Right renal cortex interstitium (tissue), 3 donors: ENCODE results near the gene ZGPAT. TPM values are rescaled to one million over a fixed set of nuclear protein-coding genes. Genes with fewer than 3 reads are reported as not detected.

Experiments used
- DNase-seq, 3 donors: peaks; one replicate each; pipeline ENCODE4 v3.0.0-alpha.2; 2013; ENCODE audit warnings: low read depth in 3 of 3, low spot score in 2 of 3
- polyA plus RNA-seq, 3 donors: library from polyadenylated mRNA; unstranded; fragments of 120-200 nt; gene quantifications; one replicate each; pipeline ENCODE4 v1.2.1, GENCODE V29; 2013; ENCODE audit not compliant: insufficient read length in 3 of 3

The ZGPAT gene
- polyA plus RNA-seq, 3 donors = 14.9 to 15.7 (median 15.0) TPM

- no peak for DNase-seq
Measured at GRCh38 chr20:63732118-63733095, 24.6 kb downstream of the ZGPAT start.

DNA sequence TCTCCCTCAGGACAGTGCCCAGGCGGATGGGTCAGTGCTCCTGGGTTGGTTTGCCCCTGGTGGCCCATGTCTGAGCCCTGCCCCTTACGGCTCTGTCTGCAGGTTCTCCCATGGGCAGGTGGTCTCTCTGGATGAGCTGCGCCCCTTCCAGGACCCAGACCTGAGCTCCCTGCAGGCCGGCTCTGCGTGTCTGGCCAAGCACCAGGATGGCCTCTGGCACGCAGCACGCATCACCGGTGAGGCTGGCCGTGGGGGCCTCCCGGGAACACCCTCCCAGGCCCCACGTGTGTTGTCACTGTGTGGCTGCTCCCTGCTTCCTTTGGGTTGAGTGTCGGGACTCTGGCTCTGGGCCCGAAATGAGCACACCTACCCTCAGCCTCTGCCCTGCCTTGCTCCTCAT is 25.3 kb downstream of the ZGPAT start:
- no peak for DNase-seq

GRCh38 chr20:63733579-63734081 is 25.8 kb downstream of the ZGPAT start:
- DNase-seq = no peak

- no peak for DNase-seq
Measured at GRCh38 chr20:63734111-63734945, 26.5 kb downstream of the ZGPAT start.

DNA sequence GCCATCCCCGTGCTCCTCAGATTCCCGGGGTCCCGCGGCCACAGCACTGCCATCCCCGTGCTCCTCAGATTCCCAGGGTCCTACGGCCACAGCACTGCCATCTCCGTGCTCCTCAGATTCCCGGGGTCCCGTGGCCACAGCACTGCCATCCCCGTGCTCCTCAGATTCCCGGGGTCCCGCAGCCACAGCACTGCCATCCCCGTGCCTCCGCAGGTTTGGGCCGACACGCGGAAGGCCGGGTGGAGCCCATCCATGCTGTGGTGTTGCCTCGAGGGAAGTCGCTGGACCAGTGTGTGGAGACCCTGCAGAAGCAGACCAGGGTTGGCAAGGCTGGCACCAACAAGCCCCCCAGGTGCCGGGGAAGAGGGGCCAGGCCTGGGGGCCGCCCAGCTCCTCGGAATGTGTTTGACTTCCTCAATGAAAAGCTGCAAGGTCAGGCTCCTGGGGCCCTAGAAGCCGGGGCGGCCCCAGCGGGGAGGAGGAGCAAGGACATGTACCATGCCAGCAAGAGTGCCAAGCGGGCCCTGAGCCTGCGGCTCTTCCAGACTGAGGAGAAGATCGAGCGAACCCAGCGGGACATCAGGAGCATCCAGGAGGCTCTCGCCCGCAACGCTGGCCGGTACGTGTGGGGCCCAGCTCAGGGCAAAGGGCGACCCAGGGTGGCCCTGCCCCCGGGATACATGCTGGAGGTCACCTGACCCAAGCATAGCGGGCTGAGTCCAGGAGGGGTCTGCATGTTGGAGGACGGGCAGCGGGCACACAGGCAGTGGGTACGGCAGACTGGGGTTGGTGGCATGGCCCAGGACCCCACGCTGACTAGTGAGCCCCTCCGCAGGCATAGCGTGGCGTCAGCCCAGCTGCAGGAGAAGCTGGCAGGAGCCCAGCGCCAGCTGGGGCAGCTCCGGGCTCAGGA is 27.4 kb downstream of the ZGPAT start:
- no peak for DNase-seq

DNA sequence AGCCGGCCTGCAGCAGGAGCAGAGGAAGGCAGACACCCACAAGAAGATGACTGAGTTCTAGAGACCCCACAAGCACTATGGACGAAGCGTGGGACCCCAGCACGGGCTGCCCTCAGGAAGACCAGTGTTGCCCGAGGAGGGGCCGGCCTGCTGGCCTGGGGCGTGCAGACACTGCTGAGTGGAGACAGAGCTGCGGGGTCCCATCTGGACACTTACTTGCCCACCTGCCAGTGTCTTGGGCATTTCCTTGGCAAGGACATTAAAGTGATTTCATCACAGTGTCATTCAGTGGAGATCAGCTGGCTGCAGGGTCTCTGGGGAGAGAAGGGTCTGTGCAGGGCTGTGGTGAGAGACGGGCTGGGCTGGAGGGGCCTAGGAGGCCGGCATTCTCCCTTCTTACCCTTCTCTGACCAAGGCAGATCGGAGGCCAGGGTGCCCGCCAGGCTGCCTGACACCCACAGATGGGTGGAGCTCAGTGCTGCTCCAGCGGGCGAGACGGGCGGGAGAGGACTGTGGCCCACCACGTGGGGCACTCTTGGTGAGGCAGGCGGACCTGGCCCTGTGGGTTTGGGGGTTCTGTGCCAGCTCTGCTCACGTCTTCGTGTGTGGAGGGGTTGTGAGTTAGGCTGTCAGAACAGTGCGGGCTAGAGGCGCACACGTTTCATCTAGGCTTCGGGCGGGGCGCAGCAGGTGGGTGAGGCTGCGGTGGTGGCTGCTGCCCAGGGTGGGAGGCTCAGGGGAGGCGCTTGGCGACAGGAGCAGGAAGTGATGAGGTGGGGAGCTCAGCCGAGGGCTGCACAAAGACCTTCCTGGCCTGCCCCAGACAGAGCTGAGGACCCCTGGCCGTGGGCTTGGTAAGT is 28.2 kb downstream of the ZGPAT start, which contains the start of gene LIME1:
LIME1 (plus strand) TSS at position 806 of the 860 bp plus-strand sequence. CDS start 886 bp downstream, outside the sequence.
- DNase-seq = no peak

- no peak for DNase-seq
Measured at GRCh38 chr20:63736893-63737694, 29.3 kb downstream of the ZGPAT start.

DNA sequence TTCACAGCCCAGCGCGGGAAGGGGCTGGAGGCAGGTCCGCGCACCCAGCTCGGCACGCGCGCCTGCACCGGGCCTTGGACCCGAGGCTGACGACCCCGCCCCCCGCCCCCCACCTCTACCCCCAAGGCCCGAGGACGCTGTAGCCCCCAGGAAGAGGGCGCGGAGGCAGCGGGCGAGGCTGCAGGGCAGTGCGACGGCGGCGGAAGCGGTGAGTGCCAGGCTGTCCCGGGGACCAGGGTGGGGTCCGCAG is 29.8 kb downstream of the ZGPAT start:
- no peak for DNase-seq

- DNase-seq = no peak
Measured at GRCh38 chr20:63737945-63738686, 30.3 kb downstream of the ZGPAT start.

DNA sequence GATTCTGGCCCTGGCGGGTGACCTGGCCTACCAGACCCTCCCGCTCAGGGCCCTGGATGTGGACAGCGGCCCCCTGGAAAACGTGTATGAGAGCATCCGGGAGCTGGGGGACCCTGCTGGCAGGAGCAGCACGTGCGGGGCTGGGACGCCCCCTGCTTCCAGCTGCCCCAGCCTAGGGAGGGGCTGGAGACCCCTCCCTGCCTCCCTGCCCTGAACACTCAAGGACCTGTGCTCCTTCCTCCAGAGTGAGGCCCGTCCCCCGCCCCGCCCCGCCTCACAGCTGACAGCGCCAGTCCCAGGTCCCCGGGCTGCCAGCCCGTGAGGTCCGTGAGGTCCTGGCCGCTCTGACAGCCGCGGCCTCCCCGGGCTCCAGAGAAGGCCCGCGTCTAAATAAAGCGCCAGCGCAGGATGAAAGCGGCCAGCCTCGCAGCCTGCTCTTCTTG is 30.9 kb downstream of the ZGPAT start:
- peak in 1 of 3 donors; percentile 43 for DNase-seq

DNA sequence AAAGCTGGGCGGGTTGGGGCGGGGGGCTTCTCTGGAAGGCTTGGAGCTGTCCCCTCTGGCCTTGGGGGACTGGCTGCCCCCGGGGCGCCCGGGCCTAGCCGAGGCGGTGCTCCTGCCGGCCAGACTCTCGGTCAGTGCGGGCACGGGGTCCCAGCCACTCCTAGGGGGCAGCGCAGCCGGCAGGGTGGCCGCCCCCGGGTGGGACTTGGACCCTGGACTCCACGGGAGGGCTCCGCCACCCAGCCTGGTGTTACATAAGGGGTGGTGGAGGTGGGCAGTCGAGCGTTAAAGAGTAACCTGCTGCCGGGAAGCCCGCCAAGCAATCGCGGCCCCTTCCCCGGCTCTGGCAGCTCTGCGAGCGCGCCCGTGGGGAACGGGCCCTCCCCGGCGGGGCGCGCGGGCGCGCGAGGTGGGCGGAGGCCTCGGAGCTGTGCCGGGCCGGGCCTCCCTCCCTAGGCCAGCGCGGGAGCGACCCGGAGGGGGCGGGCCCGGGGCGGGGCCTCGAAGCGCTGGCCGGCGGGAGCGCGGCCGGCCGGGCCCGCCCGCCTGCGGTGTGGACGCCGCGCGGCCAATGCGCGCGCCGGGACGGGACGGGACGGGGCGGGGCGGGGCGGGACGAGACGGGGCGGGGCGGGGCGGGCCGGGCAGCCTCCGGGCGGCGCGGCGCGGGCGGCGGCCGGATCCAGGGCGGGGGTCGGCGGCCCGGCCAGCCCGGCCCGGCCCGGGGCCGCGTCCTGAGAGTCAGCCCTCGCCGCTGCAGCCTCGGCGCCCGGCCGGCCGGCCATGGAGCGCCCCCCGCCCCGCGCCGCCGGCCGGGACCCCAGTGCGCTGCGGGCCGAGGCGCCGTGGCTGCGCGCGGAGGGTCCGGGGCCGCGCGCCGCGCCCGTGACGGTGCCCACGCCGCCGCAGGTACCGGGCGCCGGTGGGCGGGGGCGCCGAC is 31.6 kb downstream of the ZGPAT start, which contains the start of gene SLC2A4RG:
SLC2A4RG (plus strand) TSS at position 647 of the 940 bp plus-strand sequence; CDS start at position 784, 137 bp downstream.
- DNase-seq = peak; percentile 36 to 70 (median 60)

- DNase-seq = no peak
Measured at GRCh38 chr20:63740070-63740626, 32.3 kb downstream of the ZGPAT start.

DNA sequence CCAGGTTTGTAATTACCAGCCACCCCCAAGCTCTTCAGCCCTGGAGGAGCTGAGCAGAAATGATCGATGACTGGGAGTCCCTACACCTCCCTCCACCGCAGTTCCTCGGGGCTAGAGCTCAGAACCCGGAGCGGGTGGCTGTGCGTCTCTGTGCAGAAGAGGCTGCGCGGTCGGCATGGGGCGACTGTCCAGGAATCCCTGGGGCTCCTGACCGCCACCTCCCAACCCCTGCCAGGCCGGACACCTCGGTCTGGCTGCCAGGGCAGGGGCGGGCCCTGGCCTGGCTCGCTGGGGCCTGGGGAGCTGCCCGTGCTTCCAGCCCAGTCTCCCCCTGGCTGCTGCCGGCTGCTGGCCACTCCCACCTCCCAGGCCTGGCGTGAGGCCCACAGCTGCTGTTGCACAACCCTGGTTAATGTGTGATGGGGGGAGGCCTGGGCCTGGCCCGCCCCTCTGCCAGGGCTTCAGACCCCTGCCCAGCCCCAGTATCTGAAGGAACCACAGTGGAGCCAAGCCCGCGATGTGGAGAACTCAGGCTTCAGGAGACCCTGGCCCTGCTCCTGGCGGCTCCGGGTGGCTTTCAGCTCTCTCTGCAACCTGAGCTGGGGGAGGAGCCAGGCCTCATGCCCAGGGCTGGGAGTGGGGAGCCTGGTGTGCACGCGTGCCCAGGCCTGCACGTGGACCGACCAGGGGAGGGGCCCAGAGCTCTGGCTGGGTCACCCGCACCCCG is 33.0 kb downstream of the ZGPAT start:
- DNase-seq = peak; percentile 60 to 76 (median 73)

DNA sequence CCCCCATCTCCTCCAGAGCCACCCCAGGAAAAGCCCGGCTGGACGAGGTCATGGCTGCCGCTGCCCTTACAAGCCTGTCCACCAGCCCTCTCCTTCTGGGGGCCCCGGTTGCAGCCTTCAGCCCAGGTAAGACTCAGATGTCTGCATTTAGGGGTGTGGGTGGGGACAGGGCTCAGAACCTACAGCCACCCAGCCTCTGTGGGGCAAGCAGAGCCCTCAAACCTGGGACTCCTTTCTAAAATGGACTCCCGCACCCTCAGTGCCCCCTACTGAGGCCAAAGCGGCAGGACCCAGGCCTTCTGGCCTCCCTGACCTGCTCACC is 33.5 kb downstream of the ZGPAT start:
- DNase-seq = no peak

DNA sequence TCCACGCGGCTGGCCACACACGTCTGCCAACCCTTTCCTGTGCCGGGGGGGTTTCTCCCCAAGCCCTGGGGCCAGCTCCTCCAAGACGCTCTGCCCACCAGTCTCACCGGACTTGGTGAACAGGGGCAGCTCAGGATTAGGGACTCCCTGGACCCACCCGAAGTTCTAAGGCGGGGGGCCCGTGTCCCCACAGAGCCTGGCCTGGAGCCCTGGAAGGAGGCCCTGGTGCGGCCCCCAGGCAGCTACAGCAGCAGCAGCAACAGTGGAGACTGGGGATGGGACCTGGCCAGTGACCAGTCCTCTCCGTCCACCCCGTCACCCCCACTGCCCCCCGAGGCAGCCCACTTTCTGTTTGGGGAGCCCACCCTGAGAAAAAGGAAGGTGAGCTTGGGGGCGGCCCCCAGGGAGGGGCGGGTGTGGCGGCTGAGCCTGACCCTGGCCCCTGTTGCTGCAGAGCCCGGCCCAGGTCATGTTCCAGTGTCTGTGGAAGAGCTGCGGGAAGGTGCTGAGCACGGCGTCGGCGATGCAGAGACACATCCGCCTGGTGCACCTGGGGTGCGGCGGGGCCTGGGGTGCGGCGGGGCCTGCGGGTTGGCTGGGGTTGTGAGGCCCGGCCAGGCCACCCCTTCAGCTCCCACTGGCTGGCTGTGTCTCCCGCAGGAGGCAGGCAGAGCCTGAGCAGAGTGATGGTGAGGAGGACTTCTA is 34.0 kb downstream of the ZGPAT start:
- DNase-seq = no peak
